Keratinocyte (primary cell): Measurements from ENCODE around the gene MEG3. TPM values are rescaled to one million over a fixed set of nuclear protein-coding genes. Genes with fewer than 3 reads are reported as not detected.

Source experiments
- DNase-seq: peaks from one replicate; pipeline ENCODE4 v3.0.0-alpha.2; 2011; ENCODE audit warnings: low read depth, missing footprints, low spot score
- FAIRE-seq: peaks from 2 replicates; lab custom pipeline; 2011; peaks lifted over from hg19 to GRCh38; lab: Jason Lieb, UNC
- H2AFZ ChIP-seq: 2 replicates; pipeline ENCODE4 v1.6.0; 2012; ENCODE audit warnings: low read length, control low read depth, inconsistent platforms; ENCODE audit not compliant: control insufficient read depth
- H3K27ac ChIP-seq: 2 replicates; pipeline ENCODE4 v1.5.1; 2011; ENCODE audit warnings: low read length; ENCODE audit not compliant: control insufficient read depth, insufficient read depth
- H3K27me3 ChIP-seq: 3 replicates; pipeline ENCODE4 v1.6.0; 2011; ENCODE audit warnings: low read length; ENCODE audit not compliant: control insufficient read depth, insufficient read depth; ENCODE audit errors: extremely low read depth
- H3K36me3 ChIP-seq, 2 experiments: 2 replicates in 1 of 2; 3 replicates in 1 of 2; pipeline ENCODE4 v1.5.1; 2011; ENCODE audit warnings: low read length in 2 of 2, mild to moderate bottlenecking in 1 of 2; ENCODE audit not compliant: control insufficient read depth in 2 of 2, insufficient read depth in 2 of 2; ENCODE audit errors: extremely low read depth in 1 of 2
- H3K4me1 ChIP-seq: 3 replicates; pipeline ENCODE4 v1.5.1; 2011; ENCODE audit warnings: low read length; ENCODE audit not compliant: control insufficient read depth, insufficient read depth; ENCODE audit errors: extremely low read depth
- H3K4me2 ChIP-seq: 3 replicates; pipeline ENCODE4 v1.6.0; 2011; ENCODE audit warnings: low read depth, low read length; ENCODE audit not compliant: control insufficient read depth, insufficient read depth; ENCODE audit errors: extremely low read depth
- H3K4me3 ChIP-seq, 3 experiments: fragments of 200-600 bp in 1 of 3; sonication (generic) in 1 of 3; 2 replicates in 2 of 3; 3 replicates in 1 of 3; pipeline ENCODE4 v1.5.1; 2011 to 2016; ENCODE audit warnings: low read length in 3 of 3, mild to moderate bottlenecking in 3 of 3, control low read depth in 2 of 3, inconsistent platforms in 1 of 3, low read depth in 1 of 3, mixed read lengths in 1 of 3, mixed run types in 1 of 3, moderate library complexity in 1 of 3; ENCODE audit not compliant: control insufficient read depth in 2 of 3, insufficient read depth in 2 of 3; ENCODE audit errors: extremely low read depth in 1 of 3
- H3K79me2 ChIP-seq: 2 replicates; pipeline ENCODE4 v1.6.0; 2012; ENCODE audit warnings: low read length; ENCODE audit not compliant: control insufficient read depth, insufficient read depth
- H3K9ac ChIP-seq: 3 replicates; pipeline ENCODE4 v1.6.0; 2011; ENCODE audit warnings: low read length; ENCODE audit not compliant: control insufficient read depth, insufficient read depth; ENCODE audit errors: extremely low read depth
- H3K9me1 ChIP-seq: 3 replicates; pipeline ENCODE4 v1.6.0; 2011; ENCODE audit warnings: low read length; ENCODE audit not compliant: control insufficient read depth, insufficient read depth; ENCODE audit errors: extremely low read depth
- H3K9me3 ChIP-seq: 2 replicates; pipeline ENCODE4 v1.5.1; 2012; ENCODE audit warnings: low read depth, low read length; ENCODE audit not compliant: control insufficient read depth
- H4K20me1 ChIP-seq: 3 replicates; pipeline ENCODE4 v1.6.0; 2011; ENCODE audit warnings: low read length; ENCODE audit not compliant: control insufficient read depth, insufficient read depth; ENCODE audit errors: extremely low read depth
- EZH2 ChIP-seq: IDR thresholded peaks from one replicate; pipeline ENCODE4 v1.6.1; 2012; ENCODE audit warnings: inconsistent platforms, mild to moderate bottlenecking, low read length, moderate library complexity
- dilution Hi-C: fragments of 300-500 bp; cut with MboI; formaldehyde crosslinking; loops from one replicate; pipeline ENCODE4 v1.7.0; 2020; ENCODE audit warnings: low sequenced_read_pairs; ENCODE audit not compliant: extremely low pct_ligation_motif_present
- polyA plus RNA-seq, 5 experiments: library from polyadenylated mRNA; depleted of rRNA in 3 of 5; stranded (reverse) in 3 of 5; stranded (forward) in 1 of 5; unstranded in 1 of 5; fragments of >200 nt; gene quantifications; 1 replicate in 1 of 5; 2 replicates in 3 of 5; 3 replicates in 1 of 5; pipeline versions ENCODE4 v1.2.1 to v1.2.3, GENCODE V29; 2011 to 2012; ENCODE audit warnings: missing spikeins in 2 of 5, low read depth in 1 of 5, low replicate concordance in 1 of 5
- TF ChIP-seq, protein P1 (sequence below), 3 experiments: IDR thresholded peaks in 1 of 3; conservative IDR thresholded peaks in 1 of 3; optimal IDR thresholded peaks in 1 of 3; 2 replicates in 2 of 3; 3 replicates in 1 of 3; pipeline versions ENCODE3 to v1.5.1; 2011; ENCODE audit warnings: low read length in 3 of 3, mild to moderate bottlenecking in 3 of 3, moderate library complexity in 2 of 3, control low read depth in 1 of 3, inconsistent platforms in 1 of 3; ENCODE audit not compliant: insufficient read depth in 2 of 3; ENCODE audit errors: extremely low read depth in 1 of 3

MEG3 gene
- polyA plus RNA-seq, 1 donor (not counting 4 experiments of a cell fraction or from before 2014, with no cell fraction given), result 5.6 TPM

DNA sequence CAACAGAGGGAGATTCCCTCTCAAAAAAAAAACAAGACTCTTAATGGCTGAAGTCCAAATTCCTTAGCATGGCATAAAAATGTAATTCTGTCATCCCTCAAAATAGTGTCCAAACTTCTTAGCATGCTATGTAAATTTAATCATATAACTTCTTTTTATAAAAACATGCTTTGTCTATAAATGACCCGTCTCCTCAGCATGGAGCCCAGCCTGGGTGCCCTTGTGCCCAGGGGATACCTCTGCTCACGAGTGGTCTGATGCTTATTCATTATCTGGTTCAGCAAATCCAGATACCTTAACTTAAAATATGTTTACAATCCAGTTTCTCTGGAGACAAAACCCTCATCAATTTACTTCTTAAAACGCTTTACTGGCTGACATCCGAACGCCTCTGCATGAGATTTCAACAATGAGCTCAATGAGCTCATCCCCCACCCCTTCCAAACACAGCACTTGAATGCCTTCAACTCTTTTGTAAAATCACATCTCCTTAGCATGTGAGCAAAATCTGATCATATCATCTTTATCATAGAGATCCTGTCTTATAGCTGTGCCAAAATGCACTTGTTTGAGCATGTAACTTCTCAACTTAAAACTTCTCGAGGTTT lies 61.9 kb downstream of the MEG3 start:
- Histone ChIP-seq H3K4me1 (no peaks in the 10 kb centered on the region), H3K79me2 (no peaks in the 10 kb centered on the region), H3K27me3 (no peaks in the 10 kb centered on the region), H3K9me3 (peaks cover 2% of the 10 kb centered on the region), H2AFZ (no peak overlapping the region), H3K27ac (no peak overlapping the region), H3K9me1 (no peaks in the 10 kb centered on the region), H3K4me2 (no peak overlapping the region), H3K4me3 (no peak overlapping the region), H4K20me1 (no peaks in the 10 kb centered on the region), H3K9ac (no peak overlapping the region), H3K36me3 (no peaks in the 10 kb centered on the region)
- TF ChIP-seq, protein P1, sequence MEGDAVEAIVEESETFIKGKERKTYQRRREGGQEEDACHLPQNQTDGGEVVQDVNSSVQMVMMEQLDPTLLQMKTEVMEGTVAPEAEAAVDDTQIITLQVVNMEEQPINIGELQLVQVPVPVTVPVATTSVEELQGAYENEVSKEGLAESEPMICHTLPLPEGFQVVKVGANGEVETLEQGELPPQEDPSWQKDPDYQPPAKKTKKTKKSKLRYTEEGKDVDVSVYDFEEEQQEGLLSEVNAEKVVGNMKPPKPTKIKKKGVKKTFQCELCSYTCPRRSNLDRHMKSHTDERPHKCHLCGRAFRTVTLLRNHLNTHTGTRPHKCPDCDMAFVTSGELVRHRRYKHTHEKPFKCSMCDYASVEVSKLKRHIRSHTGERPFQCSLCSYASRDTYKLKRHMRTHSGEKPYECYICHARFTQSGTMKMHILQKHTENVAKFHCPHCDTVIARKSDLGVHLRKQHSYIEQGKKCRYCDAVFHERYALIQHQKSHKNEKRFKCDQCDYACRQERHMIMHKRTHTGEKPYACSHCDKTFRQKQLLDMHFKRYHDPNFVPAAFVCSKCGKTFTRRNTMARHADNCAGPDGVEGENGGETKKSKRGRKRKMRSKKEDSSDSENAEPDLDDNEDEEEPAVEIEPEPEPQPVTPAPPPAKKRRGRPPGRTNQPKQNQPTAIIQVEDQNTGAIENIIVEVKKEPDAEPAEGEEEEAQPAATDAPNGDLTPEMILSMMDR (optimal IDR thresholded peaks at IDR 0.05 in 1 of 3, IDR thresholded peaks at IDR 0.05 in 1 of 3, conservative IDR thresholded peaks at IDR 0.05 in 1 of 3; ENCODE audit: extremely low read depth in 1 of 3, insufficient read depth in 2 of 3, low read length in 3 of 3), result no peak
- no peak for TF ChIP-seq EZH2
- FAIRE-seq (no peak), DNase-seq (no peak)
- dilution Hi-C loops, result no loop called here

GRCh38 chr14:100888789-100889315 lies 62.9 kb downstream of the MEG3 start:
- Histone ChIP-seq H2AFZ (no peak overlapping the region), H3K27me3 (no peaks in the 10 kb centered on the region), H3K79me2 (no peaks in the 10 kb centered on the region), H3K9ac (no peak overlapping the region), H3K4me3 (no peak overlapping the region), H3K36me3 (no peaks in the 10 kb centered on the region), H3K9me3 (no peaks in the 10 kb centered on the region), H3K9me1 (no peaks in the 10 kb centered on the region), H3K4me1 (no peaks in the 10 kb centered on the region), H3K4me2 (no peak overlapping the region), H4K20me1 (no peaks in the 10 kb centered on the region), H3K27ac (no peak overlapping the region)
- dilution Hi-C loops, result no loop called here
- no peak for FAIRE-seq
- TF ChIP-seq EZH2, result no peak
- TF ChIP-seq, protein P1 (optimal IDR thresholded peaks at IDR 0.05 in 1 of 3, IDR thresholded peaks at IDR 0.05 in 1 of 3, conservative IDR thresholded peaks at IDR 0.05 in 1 of 3; ENCODE audit: extremely low read depth in 1 of 3, insufficient read depth in 2 of 3, low read length in 3 of 3), result no peak
- DNase-seq, result no peak
